ENCODE results near the gene SPATS2.

DNA sequence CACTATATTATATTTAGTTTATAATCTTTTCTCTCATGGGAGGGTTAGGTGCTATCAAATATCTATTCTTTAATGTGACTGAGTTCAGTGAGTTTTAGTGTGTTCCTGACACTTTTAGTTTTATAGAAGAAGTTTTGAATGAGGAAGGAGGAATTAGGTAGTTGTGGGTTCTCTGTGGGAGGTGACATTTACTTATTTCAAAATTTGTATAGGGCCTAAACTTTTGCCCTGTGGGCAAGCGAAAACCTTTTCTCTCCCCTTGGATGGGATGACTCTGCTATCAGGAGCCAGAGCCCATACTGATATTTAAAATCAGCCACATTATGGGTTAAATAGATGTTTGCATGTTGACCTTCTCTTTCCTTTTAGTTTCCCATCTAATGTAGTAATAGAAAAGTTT lies 43.6 kb downstream of the SPATS2 start:
- TF ChIP-seq, protein P1, sequence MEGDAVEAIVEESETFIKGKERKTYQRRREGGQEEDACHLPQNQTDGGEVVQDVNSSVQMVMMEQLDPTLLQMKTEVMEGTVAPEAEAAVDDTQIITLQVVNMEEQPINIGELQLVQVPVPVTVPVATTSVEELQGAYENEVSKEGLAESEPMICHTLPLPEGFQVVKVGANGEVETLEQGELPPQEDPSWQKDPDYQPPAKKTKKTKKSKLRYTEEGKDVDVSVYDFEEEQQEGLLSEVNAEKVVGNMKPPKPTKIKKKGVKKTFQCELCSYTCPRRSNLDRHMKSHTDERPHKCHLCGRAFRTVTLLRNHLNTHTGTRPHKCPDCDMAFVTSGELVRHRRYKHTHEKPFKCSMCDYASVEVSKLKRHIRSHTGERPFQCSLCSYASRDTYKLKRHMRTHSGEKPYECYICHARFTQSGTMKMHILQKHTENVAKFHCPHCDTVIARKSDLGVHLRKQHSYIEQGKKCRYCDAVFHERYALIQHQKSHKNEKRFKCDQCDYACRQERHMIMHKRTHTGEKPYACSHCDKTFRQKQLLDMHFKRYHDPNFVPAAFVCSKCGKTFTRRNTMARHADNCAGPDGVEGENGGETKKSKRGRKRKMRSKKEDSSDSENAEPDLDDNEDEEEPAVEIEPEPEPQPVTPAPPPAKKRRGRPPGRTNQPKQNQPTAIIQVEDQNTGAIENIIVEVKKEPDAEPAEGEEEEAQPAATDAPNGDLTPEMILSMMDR (conservative IDR thresholded peaks at IDR 0.05 in 1 of 2, IDR thresholded peaks at IDR 0.05 in 1 of 2; ENCODE audit: low read depth in 1 of 2, low read length in 2 of 2) = no peak
- no peak for TF ChIP-seq EZH2 (IDR thresholded peaks at IDR 0.05; ENCODE audit: low read length, missing control alignments)
